ENCODE data around the gene CHIC2. TPM values are rescaled to one million over a fixed set of nuclear protein-coding genes. Genes with fewer than 3 reads are reported as not detected.
"Not testable (repeated sequence)": the region's sequence is repeated elsewhere in the genome, so short reads cannot be mapped to it uniquely, and the experiment has no call there.

The CHIC2 gene
- polyA plus RNA-seq, 1 donor from 2014 or later = 58.5 TPM

GRCh38 chr4:54050214-54050904 lies 14.0 kb downstream of the CHIC2 start:
- Histone ChIP-seq H3K4me2 (ENCODE audit: low read length) (no peak overlapping the region), H3K27me3 (ENCODE audit: insufficient read depth, low read depth, low read length) (no peaks in the 10 kb centered on the region), H3K27ac (ENCODE audit: low read length) (no peak overlapping the region), H2AFZ (ENCODE audit: low read depth, low read length) (no peak overlapping the region), H3K4me3 (ENCODE audit: low read length) (no peak overlapping the region), H3K9ac (ENCODE audit: low read length) (no peak overlapping the region), H3K79me2 (replicated peaks; ENCODE audit: insufficient read depth, low read length) (peaks cover 66% of the 10 kb centered on the region), H3F3A (ENCODE audit: insufficient read depth, low read length, poor library complexity, severe bottlenecking) (no peaks in the 10 kb centered on the region), H3K9me2 (ENCODE audit: insufficient read depth, low read length) (no peaks in the 10 kb centered on the region), H3K9me3 (ENCODE audit: low read length) (no peaks in the 10 kb centered on the region), H3K36me3 (ENCODE audit: insufficient read depth, low read length) (peaks cover 7% of the 10 kb centered on the region), H4K20me1 (ENCODE audit: insufficient read depth) (no peaks in the 10 kb centered on the region)
- no peak for TF ChIP-seq EP300 (conservative IDR thresholded peaks at IDR 0.05; ENCODE audit: poor library complexity, severe bottlenecking)

- H2AFZ ChIP-seq (ENCODE audit: low read depth, low read length); H3K4me3 ChIP-seq (ENCODE audit: low read length); H3K27ac ChIP-seq (ENCODE audit: low read length); H3K9me2 ChIP-seq (ENCODE audit: insufficient read depth, low read length); H3F3A ChIP-seq (ENCODE audit: insufficient read depth, low read length, poor library complexity, severe bottlenecking); H3K27me3 ChIP-seq (ENCODE audit: insufficient read depth, low read depth, low read length); H3K9ac ChIP-seq (ENCODE audit: low read length); H3K4me2 ChIP-seq (ENCODE audit: low read length); H4K20me1 ChIP-seq (ENCODE audit: insufficient read depth); H3K9me3 ChIP-seq (ENCODE audit: low read length): not testable (repeated sequence)
- Histone ChIP-seq H3K79me2 (replicated peaks; ENCODE audit: insufficient read depth, low read length) (peaks cover 26% of the 10 kb centered on the region), H3K36me3 (ENCODE audit: insufficient read depth, low read length) (peaks cover 11% of the 10 kb centered on the region)
Measured at GRCh38 chr4:54043630-54044029, 20.8 kb downstream of the CHIC2 start.

GRCh38 chr4:54041933-54042332 lies 22.5 kb downstream of the CHIC2 start:
- Histone ChIP-seq H3K9me3 (ENCODE audit: low read length) (no peaks in the 10 kb centered on the region), H3F3A (ENCODE audit: insufficient read depth, low read length, poor library complexity, severe bottlenecking) (no peaks in the 10 kb centered on the region), H3K79me2 (replicated peaks; ENCODE audit: insufficient read depth, low read length) (peaks cover 28% of the 10 kb centered on the region), H3K4me2 (ENCODE audit: low read length) (no peak overlapping the region), H4K20me1 (ENCODE audit: insufficient read depth) (no peaks in the 10 kb centered on the region), H3K9me2 (ENCODE audit: insufficient read depth, low read length) (no peaks in the 10 kb centered on the region), H2AFZ (ENCODE audit: low read depth, low read length) (no peak overlapping the region), H3K36me3 (ENCODE audit: insufficient read depth, low read length) (peaks cover 4% of the 10 kb centered on the region), H3K4me3 (ENCODE audit: low read length) (no peak overlapping the region), H3K27me3 (ENCODE audit: insufficient read depth, low read depth, low read length) (no peaks in the 10 kb centered on the region), H3K27ac (ENCODE audit: low read length) (no peak overlapping the region), H3K9ac (ENCODE audit: low read length) (no peak overlapping the region)
- TF ChIP-seq REST (IDR thresholded peaks at IDR 0.05; ENCODE audit: borderline replicate concordance) = no peak
- no peak for TF ChIP-seq SMC3 (conservative IDR thresholded peaks at IDR 0.05; ENCODE audit: poor library complexity)
- TF ChIP-seq CTCF (IDR thresholded peaks at IDR 0.05; ENCODE audit: poor library complexity, severe bottlenecking) = no peak
